Neural cell (in vitro differentiated cells): Measurements from ENCODE around the gene ZNF638. TPM values are rescaled to one million over a fixed set of nuclear protein-coding genes. Genes with fewer than 3 reads are reported as not detected.

ENCODE experiments used
- H2AFZ ChIP-seq: fragments of 200-600, 300-800 bp; sonication (generic), shearing (Covaris generic); 2 replicates; pipeline ENCODE4 v1.6.0; 2014; ENCODE audit warnings: low read depth, mild to moderate bottlenecking, antibody characterized with exemption, low read length, moderate library complexity
- H3F3A ChIP-seq: fragments of 200-600 bp; shearing (Covaris generic); 2 replicates; pipeline ENCODE4 v1.6.1; 2016; ENCODE audit warnings: mild to moderate bottlenecking, moderate library complexity, mixed read lengths, antibody characterized with exemption, low read length; ENCODE audit not compliant: insufficient read depth, poor library complexity, severe bottlenecking
- H3K27ac ChIP-seq: fragments of 200-600, 300-800 bp; sonication (generic), shearing (Covaris generic); 2 replicates; pipeline ENCODE4 v1.5.1; 2014; ENCODE audit warnings: mild to moderate bottlenecking, low read length, moderate library complexity
- H3K27me3 ChIP-seq: fragments of 300-800, 200-600 bp; sonication (generic), shearing (Covaris generic); 2 replicates; pipeline ENCODE4 v1.6.0; 2014; ENCODE audit warnings: mild to moderate bottlenecking, low read depth, low read length, moderate library complexity; ENCODE audit not compliant: insufficient read depth
- H3K36me3 ChIP-seq: fragments of 300-800, 200-600 bp; sonication (generic), shearing (Covaris generic); 2 replicates; pipeline ENCODE4 v1.5.1; 2014; ENCODE audit warnings: mild to moderate bottlenecking, antibody characterized with exemption, low read length, moderate library complexity; ENCODE audit not compliant: insufficient read depth
- H3K4me2 ChIP-seq: fragments of 300-800, 200-600 bp; sonication (generic), shearing (Covaris generic); 2 replicates; pipeline ENCODE4 v1.6.0; 2014; ENCODE audit warnings: mild to moderate bottlenecking, low read length
- H3K4me3 ChIP-seq: fragments of 300-800, 200-600 bp; sonication (generic), shearing (Covaris generic); 2 replicates; pipeline ENCODE4 v1.5.1; 2014; ENCODE audit warnings: mild to moderate bottlenecking, low read length, moderate library complexity
- H3K79me2 ChIP-seq: fragments of 200-600 bp; shearing (Covaris generic); replicated peaks from 2 replicates; pipeline ENCODE4 v1.6.0; 2014; ENCODE audit warnings: mild to moderate bottlenecking, low read length, moderate library complexity; ENCODE audit not compliant: insufficient read depth
- H3K9ac ChIP-seq: fragments of 300-800, 200-600 bp; sonication (generic), shearing (Covaris generic); 2 replicates; pipeline ENCODE4 v1.6.1; 2016; ENCODE audit warnings: mild to moderate bottlenecking, low read length, mixed read lengths
- H3K9me2 ChIP-seq: fragments of 200-600 bp; shearing (Covaris generic); 2 replicates; pipeline ENCODE4 v1.6.1; 2016; ENCODE audit warnings: mild to moderate bottlenecking, low read length, mixed read lengths; ENCODE audit not compliant: insufficient read depth
- H3K9me3 ChIP-seq: fragments of 200-600, 300-800 bp; sonication (generic), shearing (Covaris generic); 2 replicates; pipeline ENCODE4 v1.6.1; 2016; ENCODE audit warnings: mild to moderate bottlenecking, mixed run types, low read length, moderate library complexity, mixed read lengths
- H4K20me1 ChIP-seq: fragments of 200-600 bp; shearing (Covaris generic); 2 replicates; pipeline ENCODE4 v1.6.1; 2016; ENCODE audit warnings: mild to moderate bottlenecking, mixed run types; ENCODE audit not compliant: insufficient read depth
- EP300 ChIP-seq: fragments of 450-650 bp; conservative IDR thresholded peaks from 2 replicates; pipeline ENCODE4 v1.6.1; 2014; ENCODE audit warnings: antibody characterized with exemption, mild to moderate bottlenecking, moderate library complexity; ENCODE audit not compliant: poor library complexity, severe bottlenecking
- EZH2 ChIP-seq: fragments of 200-600, 300-800 bp; shearing (Covaris generic), sonication (generic); IDR thresholded peaks from 2 replicates; pipeline ENCODE4 v1.6.1; 2014; ENCODE audit warnings: antibody characterized with exemption, low read length, borderline replicate concordance, mild to moderate bottlenecking; ENCODE audit not compliant: insufficient read depth, poor library complexity, severe bottlenecking
- MXI1 ChIP-seq: fragments of 450-650 bp; conservative IDR thresholded peaks from 2 replicates; pipeline ENCODE4 v1.6.1; 2014; ENCODE audit warnings: antibody characterized with exemption, mild to moderate bottlenecking; ENCODE audit not compliant: poor library complexity, severe bottlenecking
- POLR2AphosphoS5 ChIP-seq: IDR thresholded peaks from 2 replicates; pipeline ENCODE4 v1.6.1; 2012
- RAD21 ChIP-seq: fragments of 450-650 bp; conservative IDR thresholded peaks from 2 replicates; pipeline ENCODE4 v1.6.1; 2014; ENCODE audit warnings: antibody characterized with exemption, mild to moderate bottlenecking, moderate library complexity
- REST ChIP-seq: IDR thresholded peaks from 2 replicates; pipeline ENCODE4 v1.6.1; 2012; ENCODE audit warnings: borderline replicate concordance
- SMC3 ChIP-seq: fragments of 450-650 bp; conservative IDR thresholded peaks from 2 replicates; pipeline ENCODE4 v1.6.1; 2014; ENCODE audit warnings: antibody characterized with exemption, mild to moderate bottlenecking, moderate library complexity; ENCODE audit not compliant: poor library complexity
- TAF1 ChIP-seq: IDR thresholded peaks from 2 replicates; pipeline ENCODE4 v1.6.1; 2012; ENCODE audit warnings: low read depth
- polyA plus RNA-seq: library from polyadenylated mRNA; depleted of rRNA; stranded (reverse); fragments of >200 nt; gene quantifications from 2 replicates; pipeline ENCODE4 v1.2.3, GENCODE V29; 2014
- TF ChIP-seq, protein P1 (sequence below): fragments of 450-650 bp; IDR thresholded peaks from 2 replicates; pipeline ENCODE4 v1.5.1; 2014; ENCODE audit warnings: antibody characterized with exemption, mild to moderate bottlenecking, moderate library complexity; ENCODE audit not compliant: poor library complexity, severe bottlenecking

Gene ZNF638
- polyA plus RNA-seq, 1 donor from 2014 or later, result 308 TPM

DNA sequence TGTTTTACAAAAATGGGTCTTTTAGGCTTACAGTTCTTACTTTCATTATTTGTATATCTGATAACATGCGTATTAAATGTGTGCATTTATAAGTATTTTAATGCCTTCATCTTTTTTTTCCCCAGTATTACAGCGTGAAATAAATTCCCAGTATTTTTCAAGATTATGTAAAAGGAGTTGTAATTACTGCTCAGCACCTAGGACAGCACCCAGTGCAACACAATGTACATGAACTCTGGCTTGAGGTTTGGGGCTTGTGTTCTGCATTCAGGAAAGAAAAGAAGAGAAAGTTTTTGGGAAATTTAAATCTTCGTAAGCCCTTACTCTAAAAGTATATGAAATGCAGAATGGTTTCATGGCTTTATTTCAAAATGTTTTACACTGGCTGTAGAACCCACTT is 16.7 kb downstream of the ZNF638 start:
- no peaks in the 10 kb centered on the region for H3K27me3 ChIP-seq
- no peak overlapping the region for H3K27ac ChIP-seq
- no peak overlapping the region for H3K9ac ChIP-seq
- no peak overlapping the region for H3K4me2 ChIP-seq
- H2AFZ ChIP-seq, result no peak overlapping the region
- H3K9me3 ChIP-seq, result no peaks in the 10 kb centered on the region
- H3K79me2 ChIP-seq, result peaks cover 86% of the 10 kb centered on the region
- no peaks in the 10 kb centered on the region for H3F3A ChIP-seq
- no peak overlapping the region for H3K4me3 ChIP-seq
- peaks cover 18% of the 10 kb centered on the region for H3K36me3 ChIP-seq
- no peak for TF ChIP-seq RAD21
- no peak for TF ChIP-seq MXI1
- no peak for TF ChIP-seq EZH2
- no peak for TF ChIP-seq TAF1
- TF ChIP-seq SMC3, result no peak
- TF ChIP-seq POLR2AphosphoS5, result no peak
- TF ChIP-seq, protein P1, sequence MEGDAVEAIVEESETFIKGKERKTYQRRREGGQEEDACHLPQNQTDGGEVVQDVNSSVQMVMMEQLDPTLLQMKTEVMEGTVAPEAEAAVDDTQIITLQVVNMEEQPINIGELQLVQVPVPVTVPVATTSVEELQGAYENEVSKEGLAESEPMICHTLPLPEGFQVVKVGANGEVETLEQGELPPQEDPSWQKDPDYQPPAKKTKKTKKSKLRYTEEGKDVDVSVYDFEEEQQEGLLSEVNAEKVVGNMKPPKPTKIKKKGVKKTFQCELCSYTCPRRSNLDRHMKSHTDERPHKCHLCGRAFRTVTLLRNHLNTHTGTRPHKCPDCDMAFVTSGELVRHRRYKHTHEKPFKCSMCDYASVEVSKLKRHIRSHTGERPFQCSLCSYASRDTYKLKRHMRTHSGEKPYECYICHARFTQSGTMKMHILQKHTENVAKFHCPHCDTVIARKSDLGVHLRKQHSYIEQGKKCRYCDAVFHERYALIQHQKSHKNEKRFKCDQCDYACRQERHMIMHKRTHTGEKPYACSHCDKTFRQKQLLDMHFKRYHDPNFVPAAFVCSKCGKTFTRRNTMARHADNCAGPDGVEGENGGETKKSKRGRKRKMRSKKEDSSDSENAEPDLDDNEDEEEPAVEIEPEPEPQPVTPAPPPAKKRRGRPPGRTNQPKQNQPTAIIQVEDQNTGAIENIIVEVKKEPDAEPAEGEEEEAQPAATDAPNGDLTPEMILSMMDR, result no peak
- TF ChIP-seq EP300, result no peak
- TF ChIP-seq REST, result no peak
- no peaks in the 10 kb centered on the region for H3K9me2 ChIP-seq
- H4K20me1 ChIP-seq, result no peaks in the 10 kb centered on the region

DNA sequence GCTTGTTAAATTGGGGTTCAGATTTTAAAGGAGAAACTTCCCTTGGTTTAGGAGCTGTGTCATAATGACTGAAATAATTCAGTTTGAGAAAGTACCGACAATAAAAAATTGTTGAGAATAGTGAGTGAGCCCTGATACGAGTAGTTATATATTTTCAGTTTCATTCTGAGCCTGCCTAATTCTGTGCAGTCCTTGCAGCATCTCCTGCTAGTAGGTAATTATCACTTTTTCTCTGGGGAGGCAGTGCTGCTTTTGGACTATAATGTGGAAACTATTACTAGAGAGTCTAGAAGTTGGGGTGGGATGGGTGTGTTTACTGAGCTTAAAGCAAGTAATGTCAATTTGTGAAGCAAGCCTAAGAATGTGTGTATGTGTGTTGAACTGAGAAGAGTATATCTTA is 21.7 kb downstream of the ZNF638 start:
- peaks cover 32% of the 10 kb centered on the region for H3K36me3 ChIP-seq
- no peaks in the 10 kb centered on the region for H3F3A ChIP-seq
- H3K4me3 ChIP-seq, result no peak overlapping the region
- no peaks in the 10 kb centered on the region for H3K9me2 ChIP-seq
- no peak overlapping the region for H3K4me2 ChIP-seq
- no peaks in the 10 kb centered on the region for H4K20me1 ChIP-seq
- H3K27ac ChIP-seq, result no peak overlapping the region
- no peak overlapping the region for H3K9ac ChIP-seq
- peaks cover 73% of the 10 kb centered on the region for H3K79me2 ChIP-seq
- TF ChIP-seq RAD21, result no peak
- H2AFZ ChIP-seq, result no peak overlapping the region
- H3K9me3 ChIP-seq, result no peaks in the 10 kb centered on the region
- H3K27me3 ChIP-seq, result no peaks in the 10 kb centered on the region

- Histone ChIP-seq H3K9me3 (no peaks in the 10 kb centered on the region), H3F3A (no peaks in the 10 kb centered on the region), H3K27ac (no peak overlapping the region), H3K4me3 (no peak overlapping the region), H3K9ac (no peak overlapping the region), H3K9me2 (no peaks in the 10 kb centered on the region), H3K4me2 (no peak overlapping the region), H3K27me3 (no peaks in the 10 kb centered on the region), H2AFZ (no peak overlapping the region), H4K20me1 (no peaks in the 10 kb centered on the region), H3K79me2 (peaks cover 54% of the 10 kb centered on the region), H3K36me3 (peaks cover 21% of the 10 kb centered on the region)
- no peak for TF ChIP-seq MXI1
These were observed 27.5 kb downstream of the ZNF638 start for GRCh38 chr2:71358931-71359671.
